ENCODE measurements around the gene EEF1AKMT1.

GRCh38 chr13:20774746-20775145, 985 bp upstream of the EEF1AKMT1 start:
- TF ChIP-seq CTCF (IDR thresholded peaks at IDR 0.05; ENCODE audit: poor library complexity, severe bottlenecking) (no peak), EP300 (conservative IDR thresholded peaks at IDR 0.05; ENCODE audit: poor library complexity, severe bottlenecking) (no peak), TAF1 (IDR thresholded peaks at IDR 0.05; ENCODE audit: low read depth) (no peak), SMC3 (conservative IDR thresholded peaks at IDR 0.05; ENCODE audit: poor library complexity) (no peak), EZH2 (IDR thresholded peaks at IDR 0.05; ENCODE audit: borderline replicate concordance, insufficient read depth, low read length, poor library complexity, severe bottlenecking) (no peak), POLR2AphosphoS5 (IDR thresholded peaks at IDR 0.05) (no peak), REST (IDR thresholded peaks at IDR 0.05; ENCODE audit: borderline replicate concordance) (no peak)
